ENCODE data around the gene C19orf85. TPM values are rescaled to one million over a fixed set of nuclear protein-coding genes. Genes with fewer than 3 reads are reported as not detected.
A peak's percentile ranks its signal among the peaks of the same experiment; 100 is the strongest.

C19orf85 gene
- total RNA-seq, 1 experiment from 2014 or later, result not detected

DNA sequence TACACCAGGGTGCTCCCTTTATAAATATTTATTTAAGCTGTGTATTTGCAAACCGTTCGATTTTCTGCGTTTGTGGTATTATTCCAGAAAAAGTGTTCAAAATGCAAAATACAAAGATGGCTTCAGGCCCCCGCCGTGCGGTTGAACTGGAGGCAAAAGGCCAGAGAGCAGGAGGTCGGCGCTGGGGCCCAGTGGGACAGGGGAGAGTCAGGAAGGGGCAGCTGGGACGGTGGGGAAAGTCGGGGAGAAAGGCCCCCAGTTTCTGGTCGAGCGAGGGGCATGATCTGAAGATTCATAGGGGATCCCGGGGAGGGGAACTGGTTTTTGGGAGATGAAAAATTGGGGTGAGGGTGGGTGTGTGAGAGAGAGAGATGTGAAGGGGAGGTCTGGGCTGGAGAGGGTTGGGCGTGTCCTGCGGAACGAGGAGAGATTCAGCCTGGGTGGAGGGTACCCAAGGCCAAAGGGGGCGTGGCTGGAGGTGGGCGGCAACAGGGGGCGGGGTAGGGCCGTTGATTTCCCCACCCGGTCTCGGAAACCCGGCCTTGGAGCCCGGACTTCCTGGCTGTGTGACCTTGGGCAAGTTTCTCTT lies 3.8 kb downstream of the C19orf85 start:
- CTCF ChIA-PET, result no interaction called here
- H3K9me3 Mint-ChIP-seq (ENCODE audit: unreplicated experiment), result no peaks in the 10 kb centered on the region
- no TSS peak for BruUV-seq (replicated peaks)
- peaks cover 13% of the 10 kb centered on the region for H3K4me1 ChIP-seq
- peak overlapping the region; percentile 81 for H3K4me3 Mint-ChIP-seq (ENCODE audit: unreplicated experiment)
- intact Hi-C loops (cut with micrococcal nuclease; ENCODE audit: unreplicated experiment), result loop anchor here (1.0 to 2.0 kb wide), 3 partner anchors 8 to 43 kb away; partner anchors contain the start of gene ZNF628
- TF ChIP-seq CTCF (IDR thresholded peaks at IDR 0.05; ENCODE audit: insufficient read depth in 1 of 2, low read depth in 1 of 2, low read length in 1 of 2, severe bottlenecking in 1 of 2, unreplicated experiment in 1 of 2), result no peak
- peak; percentile 78 to 86 for DNase-seq
- no peaks in the 10 kb centered on the region for H3K9me3 ChIP-seq
- peaks cover 20% of the 10 kb centered on the region for H3K36me3 Mint-ChIP-seq (ENCODE audit: insufficient read depth, unreplicated experiment)
- peak overlapping the region; percentile 67 for H3K4me3 ChIP-seq (ENCODE audit: low read depth, low read length)
- H3K27me3 ChIP-seq (replicated peaks; ENCODE audit: control insufficient read depth, insufficient read depth, low read length), result no peaks in the 10 kb centered on the region
- H3K36me3 ChIP-seq (ENCODE audit: control insufficient read depth, insufficient read depth, low read length), result no peaks in the 10 kb centered on the region
- H3K27ac Mint-ChIP-seq (ENCODE audit: unreplicated experiment), result no peak overlapping the region
- POLR2A ChIA-PET, result no interaction called here
- peaks cover 2% of the 10 kb centered on the region for H3K4me1 Mint-ChIP-seq (ENCODE audit: low read depth, unreplicated experiment)
- peaks cover 3% of the 10 kb centered on the region for H3K27me3 Mint-ChIP-seq (ENCODE audit: insufficient read depth, unreplicated experiment)

GRCh38 chr19:55459950-55460657 lies 4.4 kb downstream of the C19orf85 start:
- peak overlapping the region; percentile 81 for H3K4me3 Mint-ChIP-seq (ENCODE audit: unreplicated experiment)
- Histone ChIP-seq H3K4me1 (peaks cover 13% of the 10 kb centered on the region), H3K36me3 (ENCODE audit: control insufficient read depth, insufficient read depth, low read length) (no peaks in the 10 kb centered on the region), H3K9me3 (no peaks in the 10 kb centered on the region), H3K27me3 (replicated peaks; ENCODE audit: control insufficient read depth, insufficient read depth, low read length) (no peaks in the 10 kb centered on the region), H3K4me3 (ENCODE audit: low read depth, low read length) (peak overlapping the region; percentile 10; the same call in 1 of the 2 replicates)
- H3K4me1 Mint-ChIP-seq (ENCODE audit: low read depth, unreplicated experiment), result no peaks in the 10 kb centered on the region
- DNase-seq, result no peak
- H3K9me3 Mint-ChIP-seq (ENCODE audit: unreplicated experiment), result no peaks in the 10 kb centered on the region
- intact Hi-C loops (cut with micrococcal nuclease; ENCODE audit: unreplicated experiment), result loop anchor here (2.0 kb wide), 1 partner anchor 17 kb away; the partner anchor contains the start of gene ZNF628
- TSS peak; percentile 72 for BruUV-seq (replicated peaks)
- peaks cover 25% of the 10 kb centered on the region for H3K36me3 Mint-ChIP-seq (ENCODE audit: insufficient read depth, unreplicated experiment)
- peaks cover 3% of the 10 kb centered on the region for H3K27me3 Mint-ChIP-seq (ENCODE audit: insufficient read depth, unreplicated experiment)
- CTCF ChIA-PET, result no interaction called here
- TF ChIP-seq CTCF (IDR thresholded peaks at IDR 0.05; ENCODE audit: insufficient read depth in 1 of 2, low read depth in 1 of 2, low read length in 1 of 2, severe bottlenecking in 1 of 2, unreplicated experiment in 1 of 2), result no peak
- POLR2A ChIA-PET, result no interaction called here
- H3K27ac Mint-ChIP-seq (ENCODE audit: unreplicated experiment), result no peak overlapping the region

DNA sequence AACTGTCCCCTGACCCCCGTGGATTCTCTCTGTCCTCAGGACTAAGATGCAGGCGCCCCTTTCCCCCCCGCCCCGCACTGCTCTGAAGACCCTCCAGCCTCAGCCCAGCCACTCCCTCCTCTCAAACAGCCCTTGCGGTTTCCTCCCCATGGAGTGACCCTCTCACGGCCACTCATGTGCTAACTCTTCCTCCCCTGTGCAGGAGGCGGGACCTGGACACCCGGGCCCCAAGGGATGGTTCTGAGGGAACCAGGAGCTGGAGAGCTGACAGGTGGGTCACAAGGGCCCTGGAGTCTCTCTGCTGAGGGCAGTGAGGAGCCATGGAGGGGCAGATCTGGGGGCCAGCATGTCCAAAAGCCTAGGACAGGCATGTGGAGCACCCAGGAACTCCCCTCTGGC lies 5.0 kb downstream of the C19orf85 start:
- POLR2A ChIA-PET, result no interaction called here

More for the DNA sequence above, 5.0 kb downstream of the C19orf85 start:
- Mint-ChIP-seq H3K27ac (ENCODE audit: unreplicated experiment) (no peak overlapping the region), H3K9me3 (ENCODE audit: unreplicated experiment) (no peaks in the 10 kb centered on the region), H3K36me3 (ENCODE audit: insufficient read depth, unreplicated experiment) (peaks cover 28% of the 10 kb centered on the region), H3K27me3 (ENCODE audit: insufficient read depth, unreplicated experiment) (peaks cover 3% of the 10 kb centered on the region), H3K4me3 (ENCODE audit: unreplicated experiment) (no peak overlapping the region), H3K4me1 (ENCODE audit: low read depth, unreplicated experiment) (peaks cover 1% of the 10 kb centered on the region)
- no TSS peak for BruUV-seq (replicated peaks)
- Histone ChIP-seq H3K27me3 (replicated peaks; ENCODE audit: control insufficient read depth, insufficient read depth, low read length) (no peaks in the 10 kb centered on the region), H3K4me3 (ENCODE audit: low read depth, low read length) (no peak overlapping the region), H3K4me1 (peaks cover 13% of the 10 kb centered on the region), H3K9me3 (no peaks in the 10 kb centered on the region), H3K36me3 (ENCODE audit: control insufficient read depth, insufficient read depth, low read length) (no peaks in the 10 kb centered on the region; the same call in 1 of the 2 replicates)
- intact Hi-C loops (cut with micrococcal nuclease; ENCODE audit: unreplicated experiment), result no loop called here
- no peak for TF ChIP-seq CTCF (IDR thresholded peaks at IDR 0.05; ENCODE audit: insufficient read depth in 1 of 2, low read depth in 1 of 2, low read length in 1 of 2, severe bottlenecking in 1 of 2, unreplicated experiment in 1 of 2)
- DNase-seq, result no peak
- CTCF ChIA-PET, result no interaction called here
